GM23338 (cell line): Measurements from ENCODE around the gene EPGN. TPM values are rescaled to one million over a fixed set of nuclear protein-coding genes. Genes with fewer than 3 reads are reported as not detected.

Experiments used
- ATAC-seq: fragments of 200-7000 bp; cut with Tn5 transposase; 3 replicates; pipeline ENCODE4 v1.9.1; 2020
- DNase-seq: peaks from one replicate; pipeline ENCODE4 v3.0.0-alpha.2; 2015; ENCODE audit warnings: low spot score
- H2AFZ ChIP-seq: fragments of 200-600 bp; sonication (generic); 2 replicates; pipeline ENCODE4 v1.8.0; 2016; ENCODE audit warnings: antibody characterized with exemption, mild to moderate bottlenecking, moderate library complexity
- H3F3A ChIP-seq: fragments of 200-600 bp; sonication (generic); replicated peaks from 2 replicates; pipeline ENCODE4 v1.8.0; 2017; ENCODE audit warnings: antibody characterized with exemption, mixed run types, low read depth
- H3K27ac ChIP-seq: fragments of 200-600 bp; sonication (generic); 2 replicates; pipeline ENCODE4 v1.6.1; 2016; ENCODE audit warnings: low read depth
- H3K27me3 ChIP-seq: fragments of 200-600 bp; sonication (generic); 2 replicates; pipeline ENCODE4 v1.8.0; 2016; ENCODE audit warnings: mild to moderate bottlenecking, mixed run types, moderate library complexity; ENCODE audit not compliant: insufficient read depth
- H3K36me3 ChIP-seq: fragments of 200-600 bp; sonication (generic); 2 replicates; pipeline ENCODE4 v1.8.0; 2016; ENCODE audit warnings: mild to moderate bottlenecking; ENCODE audit not compliant: insufficient read depth
- H3K4me1 ChIP-seq: fragments of 200-600 bp; sonication (generic); 2 replicates; pipeline ENCODE4 v1.8.0; 2016; ENCODE audit warnings: mild to moderate bottlenecking, moderate library complexity; ENCODE audit not compliant: insufficient read depth
- H3K4me2 ChIP-seq: fragments of 200-600 bp; sonication (generic); 2 replicates; pipeline ENCODE4 v1.7.1; 2017; ENCODE audit warnings: mixed run types
- H3K4me3 ChIP-seq: fragments of 200-600 bp; sonication (generic); 2 replicates; pipeline ENCODE4 v1.6.1; 2016; ENCODE audit warnings: mixed run types
- H3K79me2 ChIP-seq: fragments of 200-600 bp; sonication (generic); replicated peaks from 2 replicates; pipeline ENCODE4 v1.8.0; 2017; ENCODE audit warnings: mild to moderate bottlenecking; ENCODE audit not compliant: insufficient read depth
- H3K9me2 ChIP-seq: fragments of 200-600 bp; sonication (generic); 2 replicates; pipeline ENCODE4 v1.8.0; 2017; ENCODE audit not compliant: insufficient read depth
- H4K20me1 ChIP-seq: fragments of 200-600 bp; sonication (generic); replicated peaks from 2 replicates; pipeline ENCODE4 v1.8.0; 2017; ENCODE audit warnings: mild to moderate bottlenecking; ENCODE audit not compliant: insufficient read depth
- H3K27ac Mint-ChIP-seq: 2 replicates; pipeline ENCODE4 v1.8.0; 2020; ENCODE audit warnings: inconsistent platforms, mild to moderate bottlenecking, moderate library complexity, mixed read lengths
- H3K27me3 Mint-ChIP-seq: 3 replicates; pipeline ENCODE4 v1.8.0; 2022; ENCODE audit warnings: low read depth, mild to moderate bottlenecking, moderate library complexity, mixed read lengths, inconsistent platforms; ENCODE audit not compliant: insufficient read depth, poor library complexity
- H3K36me3 Mint-ChIP-seq: 3 replicates; pipeline ENCODE4 v1.8.0; 2021; ENCODE audit warnings: low read depth, mild to moderate bottlenecking, inconsistent platforms, moderate library complexity, mixed read lengths
- H3K4me1 Mint-ChIP-seq: 3 replicates; pipeline ENCODE4 v1.8.0; 2020; ENCODE audit warnings: mild to moderate bottlenecking, inconsistent platforms, mixed read lengths
- H3K4me3 Mint-ChIP-seq: 3 replicates; pipeline ENCODE4 v1.8.0; 2021; ENCODE audit warnings: moderate library complexity, mild to moderate bottlenecking, inconsistent platforms, mixed read lengths
- H3K9me3 Mint-ChIP-seq: 3 replicates; pipeline ENCODE4 v1.8.0; 2020; ENCODE audit warnings: moderate library complexity, mild to moderate bottlenecking, inconsistent platforms, mixed read lengths
- CREB1 ChIP-seq: fragments of 250-450 bp; sonication (Bioruptor Pico); IDR thresholded peaks from 2 replicates; pipeline ENCODE4 v1.5.0; 2020; ENCODE audit warnings: low read depth, mild to moderate bottlenecking, moderate library complexity
- CTCF ChIP-seq, 2 experiments: fragments of 200-600 bp in 1 of 2; sonication (generic) in 1 of 2; conservative IDR thresholded peaks; 2 replicates each; pipeline versions ENCODE4 v1.5.1 to v1.6.1; 2016 to 2017; ENCODE audit warnings: antibody characterized with exemption in 2 of 2, low read depth in 2 of 2, mild to moderate bottlenecking in 2 of 2, moderate library complexity in 1 of 2
- EZH2 ChIP-seq: fragments of 200-600 bp; sonication (generic); IDR thresholded peaks from one replicate; pipeline ENCODE4 v1.8.0; 2017; ENCODE audit warnings: antibody characterized with exemption, mild to moderate bottlenecking, low read depth; ENCODE audit not compliant: unreplicated experiment
- EZH2phosphoT487 ChIP-seq: fragments of 200-600 bp; sonication (generic); IDR thresholded peaks from one replicate; pipeline ENCODE4 v1.8.1; 2018; ENCODE audit warnings: antibody characterized with exemption; ENCODE audit not compliant: unreplicated experiment
- JUNB ChIP-seq: IDR thresholded peaks from one replicate; pipeline ENCODE4 v1.6.1; 2016; ENCODE audit warnings: antibody characterized with exemption; ENCODE audit not compliant: unreplicated experiment
- NANOG ChIP-seq: IDR thresholded peaks from 2 replicates; pipeline ENCODE4 v1.6.1; 2016; ENCODE audit warnings: antibody characterized with exemption, borderline replicate concordance
- REST ChIP-seq: IDR thresholded peaks from one replicate; pipeline ENCODE4 v1.6.1; 2018; ENCODE audit warnings: antibody characterized with exemption; ENCODE audit not compliant: unreplicated experiment
- STAT1 ChIP-seq: IDR thresholded peaks from one replicate; pipeline ENCODE4 v1.6.1; 2016; ENCODE audit warnings: antibody characterized with exemption; ENCODE audit not compliant: unreplicated experiment
- ZNF114 ChIP-seq: fragments of 250-450 bp; sonication (Bioruptor Pico); IDR thresholded peaks from 2 replicates; pipeline ENCODE4 v1.5.0; 2020; ENCODE audit warnings: mild to moderate bottlenecking, moderate library complexity
- ZNF331 ChIP-seq: fragments of 250-450 bp; sonication (Bioruptor Pico); IDR thresholded peaks from 2 replicates; pipeline ENCODE4 v1.5.0; 2020; ENCODE audit warnings: low read depth, mild to moderate bottlenecking, moderate library complexity
- ZNF462 ChIP-seq: fragments of 250-450 bp; sonication (Bioruptor Pico); IDR thresholded peaks from 2 replicates; pipeline ENCODE4 v1.5.0; 2020; ENCODE audit warnings: mild to moderate bottlenecking, moderate library complexity
- polyA plus RNA-seq: library from polyadenylated mRNA; unstranded; fragments of >200 nt; fragmentation: Nextera tagmentation; extraction: Ambion mirVana; gene quantifications from 2 replicates; pipeline ENCODE4 v1.2.1, GENCODE V29; 2016
- total RNA-seq: library from RNA; depleted of rRNA; stranded (reverse); fragments of >200 nt; shearing (Covaris generic); gene quantifications from 2 replicates; pipeline ENCODE4 v1.2.3, GENCODE V29; 2014

Gene EPGN
- total and polyA plus RNA-seq, 2 experiments from 2014 or later, result not detected

GRCh38 chr4:74331252-74331651, 23.0 kb downstream of the EPGN start (continued):
- no peak for TF ChIP-seq ZNF462 (CRISPR knock-in tag)
- TF ChIP-seq CREB1, result no peak

- Histone ChIP-seq H3K4me1 (0 out of 2 replicates have a peak, but pooled peaks cover 3% of the 10 kb centered on the region), H2AFZ (no peak overlapping the region), H3K4me3 (no peak overlapping the region), H4K20me1 (no peaks in the 10 kb centered on the region), H3K27ac (no peak overlapping the region), H3K36me3 (no peaks in the 10 kb centered on the region), H3K27me3 (no peaks in the 10 kb centered on the region), H3F3A (no peaks in the 10 kb centered on the region), H3K4me2 (no peak overlapping the region), H3K9me2 (peaks cover 7% of the 10 kb centered on the region), H3K79me2 (no peaks in the 10 kb centered on the region)
- Mint-ChIP-seq H3K4me1 (peaks cover 5% of the 10 kb centered on the region; the same call in 1 of the 3 replicates), H3K9me3 (peaks cover 5% of the 10 kb centered on the region; the same call in 2 of the 3 replicates), H3K4me3 (no peak overlapping the region), H3K36me3 (peaks cover 6% of the 10 kb centered on the region; the same call in 1 of the 3 replicates), H3K27me3 (no peaks in the 10 kb centered on the region), H3K27ac (no peak overlapping the region)
- ATAC-seq, result no peak
- no peak for DNase-seq
- no peak for TF ChIP-seq CREB1
- TF ChIP-seq ZNF331, result no peak
- no peak for TF ChIP-seq ZNF114 (CRISPR knock-in tag)
- no peak for TF ChIP-seq EZH2
- TF ChIP-seq STAT1, result no peak
- TF ChIP-seq REST, result no peak
- TF ChIP-seq CTCF (conservative IDR thresholded peaks at IDR 0.05; ENCODE audit: low read depth in 2 of 2), result no peak
- TF ChIP-seq NANOG, result no peak
- TF ChIP-seq EZH2phosphoT487, result no peak
- TF ChIP-seq JUNB, result no peak
Observed at GRCh38 chr4:74331944-74332343, 23.7 kb downstream of the EPGN start.
